Measurements from ENCODE around the gene KCNJ8. TPM values are rescaled to one million over a fixed set of nuclear protein-coding genes. Genes with fewer than 3 reads are reported as not detected.

The KCNJ8 gene
- total and polyA plus RNA-seq, 10 of the 15 experiments (the other 5 are each of a cell fraction or from before 2014, with no cell fraction given), result not detected

GRCh38 chr12:21788089-21788983 lies 13.8 kb upstream of the KCNJ8 start (continued):
- TF ChIP-seq BCLAF1 (IDR thresholded peaks at IDR 0.05), result no peak

DNA sequence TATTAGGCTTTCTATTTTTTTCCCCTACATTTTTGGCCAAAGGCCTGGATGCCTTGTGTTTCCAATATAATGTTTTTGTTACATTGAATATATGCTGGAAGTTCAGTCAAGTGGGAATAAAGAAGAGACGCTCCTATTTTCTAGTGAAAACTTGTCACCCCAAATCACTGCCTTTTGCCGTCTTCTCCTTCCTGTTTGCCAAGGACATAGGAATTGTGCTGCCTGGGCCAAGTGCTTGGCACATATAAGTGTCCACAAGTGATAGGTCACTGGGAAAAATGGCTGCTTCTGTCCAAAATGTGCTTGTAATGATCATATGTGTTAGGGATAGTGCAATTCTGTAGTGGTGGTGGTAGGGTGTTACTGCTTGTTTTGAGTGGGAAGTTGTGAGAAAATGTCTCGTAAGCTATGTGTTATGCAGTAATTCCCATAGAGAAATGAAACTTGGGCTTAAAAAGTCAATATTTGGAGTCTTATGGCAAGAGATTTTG lies 11.6 kb upstream of the KCNJ8 start:
- CTCF ChIA-PET, result interaction anchor here (1.1 kb wide), 1 partner anchor 9 kb away, joined by 3 read pairs; no protein-coding TSS in a partner anchor
- Histone ChIP-seq H3K4me3 (no peak overlapping the region), H3K36me3 (ENCODE audit: control insufficient read depth in 2 of 2, insufficient read depth in 2 of 2, low read length in 1 of 2) (no peaks in the 10 kb centered on the region), H3K27ac (ENCODE audit: control insufficient read depth, insufficient read depth) (no peak overlapping the region), H3K4me2 (ENCODE audit: control insufficient read depth, insufficient read depth) (no peak overlapping the region), H3K27me3 (replicated peaks in 1 of 2; ENCODE audit: control insufficient read depth in 2 of 2, insufficient read depth in 2 of 2, low read length in 1 of 2) (no peaks in the 10 kb centered on the region), H4K20me1 (ENCODE audit: control insufficient read depth, insufficient read depth) (no peaks in the 10 kb centered on the region), H3K4me1 (ENCODE audit: control insufficient read depth, insufficient read depth, low read length) (no peaks in the 10 kb centered on the region), H3K9ac (ENCODE audit: control insufficient read depth, insufficient read depth, low read length) (no peak overlapping the region), H2AFZ (ENCODE audit: control insufficient read depth, low read depth, low read length) (no peak overlapping the region), H3K9me3 (replicated peaks; ENCODE audit: control insufficient read depth, insufficient read depth, low read length) (no peaks in the 10 kb centered on the region), H3K79me2 (ENCODE audit: control insufficient read depth, insufficient read depth, low read length) (no peaks in the 10 kb centered on the region)
- DNase-seq (ENCODE audit: low read depth, low spot score) (no peak), ATAC-seq (no peak), FAIRE-seq (no peak)
- intact Hi-C loops (cut with micrococcal nuclease; ENCODE audit: unreplicated experiment), result no loop called here
- WGBS (ENCODE audit: insufficient coverage, insufficient replicate concordance, low lambda C conversion rate, missing lambda C conversion rate), result 54% methylated on average over 3 of the region's 3 CpGs
- SMC1A ChIA-PET (ENCODE audit: uncharacterized antibody, unreplicated experiment), result no interaction called here
- POLR2A ChIA-PET, result no interaction called here
- in situ Hi-C loops (cut with MboI), result no loop called here
- BruUV-seq (replicated peaks), result no TSS peak
- RAD21 ChIA-PET (ENCODE audit: unreplicated experiment), result no interaction called here
- no peak for TF ChIP-seq RELB (IDR thresholded peaks at IDR 0.05; ENCODE audit: low read depth)
- no peak for TF ChIP-seq ZNF592 (IDR thresholded peaks at IDR 0.05)
- TF ChIP-seq, protein P1, sequence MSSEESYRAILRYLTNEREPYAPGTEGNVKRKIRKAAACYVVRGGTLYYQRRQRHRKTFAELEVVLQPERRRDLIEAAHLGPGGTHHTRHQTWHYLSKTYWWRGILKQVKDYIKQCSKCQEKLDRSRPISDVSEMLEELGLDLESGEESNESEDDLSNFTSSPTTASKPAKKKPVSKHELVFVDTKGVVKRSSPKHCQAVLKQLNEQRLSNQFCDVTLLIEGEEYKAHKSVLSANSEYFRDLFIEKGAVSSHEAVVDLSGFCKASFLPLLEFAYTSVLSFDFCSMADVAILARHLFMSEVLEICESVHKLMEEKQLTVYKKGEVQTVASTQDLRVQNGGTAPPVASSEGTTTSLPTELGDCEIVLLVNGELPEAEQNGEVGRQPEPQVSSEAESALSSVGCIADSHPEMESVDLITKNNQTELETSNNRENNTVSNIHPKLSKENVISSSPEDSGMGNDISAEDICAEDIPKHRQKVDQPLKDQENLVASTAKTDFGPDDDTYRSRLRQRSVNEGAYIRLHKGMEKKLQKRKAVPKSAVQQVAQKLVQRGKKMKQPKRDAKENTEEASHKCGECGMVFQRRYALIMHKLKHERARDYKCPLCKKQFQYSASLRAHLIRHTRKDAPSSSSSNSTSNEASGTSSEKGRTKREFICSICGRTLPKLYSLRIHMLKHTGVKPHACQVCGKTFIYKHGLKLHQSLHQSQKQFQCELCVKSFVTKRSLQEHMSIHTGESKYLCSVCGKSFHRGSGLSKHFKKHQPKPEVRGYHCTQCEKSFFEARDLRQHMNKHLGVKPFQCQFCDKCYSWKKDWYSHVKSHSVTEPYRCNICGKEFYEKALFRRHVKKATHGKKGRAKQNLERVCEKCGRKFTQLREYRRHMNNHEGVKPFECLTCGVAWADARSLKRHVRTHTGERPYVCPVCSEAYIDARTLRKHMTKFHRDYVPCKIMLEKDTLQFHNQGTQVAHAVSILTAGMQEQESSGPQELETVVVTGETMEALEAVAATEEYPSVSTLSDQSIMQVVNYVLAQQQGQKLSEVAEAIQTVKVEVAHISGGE (CRISPR knock-in tag; IDR thresholded peaks at IDR 0.05), result no peak
